ENCODE results near the gene RASA3.

RASA3 gene

GRCh38 chr13:114044486-114044885 is 87.9 kb downstream of the RASA3 start:
- H3K4me3 ChIP-seq (ENCODE audit: low read depth, low read length): no peak overlapping the region
- TF ChIP-seq CTCF (IDR thresholded peaks at IDR 0.05; ENCODE audit: low read depth, low read length): no peak
- in situ Hi-C loops (cut with HindIII; ENCODE audit: low sequenced_read_pairs): no loop called here
- DNase-seq (ENCODE audit: low read depth, low spot score): peak; percentile 6

- DNase-seq (ENCODE audit: low read depth, low spot score): peak; percentile 64
- TF ChIP-seq CTCF (IDR thresholded peaks at IDR 0.05; ENCODE audit: low read depth, low read length): peak; percentile 15
- in situ Hi-C loops (cut with HindIII; ENCODE audit: low sequenced_read_pairs): no loop called here
- no peak overlapping the region for H3K4me3 ChIP-seq (ENCODE audit: low read depth, low read length)
Observed at GRCh38 chr13:114043421-114044053, 88.9 kb downstream of the RASA3 start.

GRCh38 chr13:114042066-114042815 is 90.2 kb downstream of the RASA3 start:
- no peak for TF ChIP-seq CTCF (IDR thresholded peaks at IDR 0.05; ENCODE audit: low read depth, low read length)
- no peak overlapping the region for H3K4me3 ChIP-seq (ENCODE audit: low read depth, low read length)
- no peak for DNase-seq (ENCODE audit: low read depth, low spot score)
- in situ Hi-C loops (cut with HindIII; ENCODE audit: low sequenced_read_pairs): no loop called here

- no peak overlapping the region for H3K4me3 ChIP-seq (ENCODE audit: low read depth, low read length)
- no peak for DNase-seq (ENCODE audit: low read depth, low spot score)
- in situ Hi-C loops (cut with HindIII; ENCODE audit: low sequenced_read_pairs): no loop called here
- no peak for TF ChIP-seq CTCF (IDR thresholded peaks at IDR 0.05; ENCODE audit: low read depth, low read length)
Observed at GRCh38 chr13:114041493-114041892, 90.9 kb downstream of the RASA3 start.

GRCh38 chr13:114039471-114040141 is 92.8 kb downstream of the RASA3 start:
- no peak overlapping the region for H3K4me3 ChIP-seq (ENCODE audit: low read depth, low read length)
- TF ChIP-seq CTCF (IDR thresholded peaks at IDR 0.05; ENCODE audit: low read depth, low read length): no peak
- no peak for DNase-seq (ENCODE audit: low read depth, low spot score)
- in situ Hi-C loops (cut with HindIII; ENCODE audit: low sequenced_read_pairs): no loop called here

- no peak overlapping the region for H3K4me3 ChIP-seq (ENCODE audit: low read depth, low read length)
- DNase-seq (ENCODE audit: low read depth, low spot score): no peak
- no peak for TF ChIP-seq CTCF (IDR thresholded peaks at IDR 0.05; ENCODE audit: low read depth, low read length)
Observed at GRCh38 chr13:114038900-114039299, 93.5 kb downstream of the RASA3 start.

More at GRCh38 chr13:114038900-114039299, 93.5 kb downstream of the RASA3 start:
- in situ Hi-C loops (cut with HindIII; ENCODE audit: low sequenced_read_pairs): no loop called here

Data from astrocyte of the spinal cord (primary cell).